ENCODE data around the gene RAD50.

GRCh38 chr5:132646583-132647266 is 89.9 kb downstream of the RAD50 start:
- TF ChIP-seq CTCF (IDR thresholded peaks at IDR 0.05), result no peak
- no peak for TF ChIP-seq POLR2A (IDR thresholded peaks at IDR 0.05)
